GM13976 (cell line): ENCODE results near the gene PLEKHG5.
A peak's percentile ranks its signal among the peaks of the same experiment; 100 is the strongest.
"Not testable (repeated sequence)": the region's sequence is repeated elsewhere in the genome, so short reads cannot be mapped to it uniquely, and the experiment has no call there.

Source experiments
- DNase-seq: peaks from one replicate; pipeline ENCODE4 v3.0.0; 2012; ENCODE audit warnings: low spot score
- in situ Hi-C: fragments of 300-500 bp; cut with MboI; formaldehyde crosslinking; loops from one replicate; pipeline ENCODE4 v1.12.0; 2022; ENCODE audit warnings: low sequenced_read_pairs, mixed read lengths, inconsistent platforms; ENCODE audit not compliant: unreplicated experiment
- TF ChIP-seq, protein P1 (sequence below): IDR thresholded peaks from 2 replicates; pipeline ENCODE4 v1.5.1; 2012; ENCODE audit warnings: borderline replicate concordance, mild to moderate bottlenecking; ENCODE audit not compliant: insufficient read depth; ENCODE audit errors: extremely low read depth, missing control alignments, control extremely low read depth

PLEKHG5 gene

GRCh38 chr1:6444377-6444776 lies 47.1 kb downstream of the PLEKHG5 start:
- no peak for DNase-seq
- TF ChIP-seq, protein P1, sequence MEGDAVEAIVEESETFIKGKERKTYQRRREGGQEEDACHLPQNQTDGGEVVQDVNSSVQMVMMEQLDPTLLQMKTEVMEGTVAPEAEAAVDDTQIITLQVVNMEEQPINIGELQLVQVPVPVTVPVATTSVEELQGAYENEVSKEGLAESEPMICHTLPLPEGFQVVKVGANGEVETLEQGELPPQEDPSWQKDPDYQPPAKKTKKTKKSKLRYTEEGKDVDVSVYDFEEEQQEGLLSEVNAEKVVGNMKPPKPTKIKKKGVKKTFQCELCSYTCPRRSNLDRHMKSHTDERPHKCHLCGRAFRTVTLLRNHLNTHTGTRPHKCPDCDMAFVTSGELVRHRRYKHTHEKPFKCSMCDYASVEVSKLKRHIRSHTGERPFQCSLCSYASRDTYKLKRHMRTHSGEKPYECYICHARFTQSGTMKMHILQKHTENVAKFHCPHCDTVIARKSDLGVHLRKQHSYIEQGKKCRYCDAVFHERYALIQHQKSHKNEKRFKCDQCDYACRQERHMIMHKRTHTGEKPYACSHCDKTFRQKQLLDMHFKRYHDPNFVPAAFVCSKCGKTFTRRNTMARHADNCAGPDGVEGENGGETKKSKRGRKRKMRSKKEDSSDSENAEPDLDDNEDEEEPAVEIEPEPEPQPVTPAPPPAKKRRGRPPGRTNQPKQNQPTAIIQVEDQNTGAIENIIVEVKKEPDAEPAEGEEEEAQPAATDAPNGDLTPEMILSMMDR, result no peak
- in situ Hi-C loops, result no loop called here

DNA sequence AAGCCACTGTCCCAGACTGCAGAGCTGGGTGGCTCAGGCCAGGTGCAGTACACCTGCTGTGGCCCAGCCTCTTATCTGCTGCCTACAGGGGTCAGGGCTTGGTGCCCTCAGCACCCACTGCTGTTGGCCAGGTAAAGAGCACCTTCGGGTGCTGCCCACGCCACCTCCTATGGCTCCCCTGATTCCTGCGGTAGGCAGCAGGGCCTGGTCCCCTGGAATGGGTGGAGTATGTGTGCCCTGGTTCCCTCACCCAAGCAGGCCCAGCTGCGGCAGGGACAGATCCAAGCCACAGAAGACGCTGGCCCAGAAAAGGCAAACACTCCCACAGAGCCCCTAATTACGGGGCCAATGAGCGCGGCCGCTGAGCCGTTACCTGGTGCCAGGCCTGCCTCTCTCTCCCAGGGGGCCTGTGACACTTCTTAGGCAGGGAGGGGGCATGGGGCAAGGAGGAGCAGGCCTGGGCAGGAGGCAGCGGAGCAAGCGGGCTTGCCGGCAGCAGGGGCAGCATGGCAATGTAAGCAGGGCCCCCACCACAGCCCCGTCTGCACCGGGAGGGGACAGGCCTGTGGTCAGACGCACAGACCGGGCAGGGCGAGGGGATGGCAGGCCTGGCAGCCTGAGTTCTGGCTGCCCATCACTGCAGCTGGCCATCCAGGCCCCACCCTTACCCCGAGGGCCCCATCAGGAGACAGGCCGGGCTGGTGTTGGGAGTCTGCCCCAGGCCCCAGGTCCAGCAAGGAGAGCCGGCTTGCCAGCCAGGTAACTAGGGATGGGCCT lies 47.9 kb downstream of the PLEKHG5 start:
- TF ChIP-seq, protein P1, result no peak
- in situ Hi-C loops, result no loop called here
- no peak for DNase-seq

DNA sequence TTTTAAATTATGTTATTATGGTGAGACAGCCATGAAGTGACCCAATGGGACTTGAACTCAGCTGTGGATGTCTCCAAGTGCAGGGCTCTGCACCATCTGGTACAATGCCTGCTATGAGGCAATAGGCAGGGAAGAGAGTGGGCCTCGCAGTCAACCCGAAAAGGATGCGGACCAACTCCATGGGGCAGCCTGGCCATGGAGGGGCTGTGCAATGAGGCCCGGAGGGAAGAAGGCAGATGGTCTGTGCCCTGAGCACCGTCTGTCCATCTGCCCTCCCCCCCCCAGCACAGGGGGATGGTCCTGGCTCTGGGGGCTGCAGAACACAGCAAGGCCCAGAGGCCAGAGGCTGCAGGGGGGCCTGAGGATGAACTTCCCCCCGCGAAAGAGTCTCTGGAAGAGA lies 49.9 kb downstream of the PLEKHG5 start:
- in situ Hi-C loops, result no loop called here
- TF ChIP-seq, protein P1, result no peak

DNA sequence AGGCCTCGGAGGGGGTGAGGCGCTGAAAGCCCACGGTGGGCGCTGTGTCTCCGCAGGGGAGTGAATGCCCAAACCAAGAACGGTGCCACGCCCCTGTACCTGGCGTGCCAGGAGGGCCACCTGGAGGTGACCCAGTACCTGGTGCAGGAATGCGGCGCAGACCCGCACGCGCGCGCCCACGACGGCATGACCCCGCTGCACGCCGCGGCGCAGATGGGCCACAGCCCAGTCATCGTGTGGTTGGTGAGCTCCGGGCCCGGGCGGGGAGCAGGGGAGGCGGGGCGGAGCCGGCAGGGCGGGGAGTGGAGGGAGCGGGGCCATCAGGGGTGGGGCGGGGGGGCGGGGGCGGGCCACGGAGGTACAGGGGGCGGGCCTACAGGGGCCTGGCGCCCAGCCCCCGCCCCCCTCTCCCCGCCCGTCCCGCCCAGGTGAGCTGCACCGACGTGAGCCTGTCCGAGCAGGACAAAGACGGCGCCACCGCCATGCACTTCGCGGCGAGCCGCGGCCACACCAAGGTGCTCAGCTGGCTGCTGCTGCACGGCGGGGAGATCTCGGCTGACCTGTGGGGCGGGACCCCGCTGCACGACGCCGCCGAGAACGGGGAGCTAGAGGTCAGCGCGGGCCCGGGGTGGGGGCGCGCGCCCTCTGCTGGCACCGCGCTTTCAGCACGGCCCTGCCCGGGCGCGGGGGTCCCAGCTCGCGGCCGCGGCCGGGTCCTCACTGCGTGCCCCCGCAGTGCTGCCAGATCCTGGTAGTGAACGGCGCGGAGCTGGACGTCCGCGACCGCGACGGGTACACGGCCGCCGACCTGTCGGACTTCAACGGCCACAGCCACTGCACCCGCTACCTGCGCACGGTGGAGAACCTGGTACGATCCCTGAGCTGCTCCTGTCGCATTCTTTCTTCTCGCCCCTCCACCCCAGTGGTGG lies 51.0 kb downstream of the PLEKHG5 start:
- TF ChIP-seq, protein P1, result peak; percentile 29
- in situ Hi-C loops, result no loop called here
- peak; percentile 76 for DNase-seq

More for the DNA sequence above, 49.9 kb downstream of the PLEKHG5 start:
- no peak for DNase-seq

GRCh38 chr1:6438047-6438525 lies 53.4 kb downstream of the PLEKHG5 start:
- peak; percentile 92 for DNase-seq
- TF ChIP-seq, protein P1, result peak; percentile 93
- in situ Hi-C loops, result no loop called here

- in situ Hi-C loops, DNase-seq: not testable (repeated sequence)
These were observed 54.3 kb downstream of the PLEKHG5 start for GRCh38 chr1:6437012-6437700.

DNA sequence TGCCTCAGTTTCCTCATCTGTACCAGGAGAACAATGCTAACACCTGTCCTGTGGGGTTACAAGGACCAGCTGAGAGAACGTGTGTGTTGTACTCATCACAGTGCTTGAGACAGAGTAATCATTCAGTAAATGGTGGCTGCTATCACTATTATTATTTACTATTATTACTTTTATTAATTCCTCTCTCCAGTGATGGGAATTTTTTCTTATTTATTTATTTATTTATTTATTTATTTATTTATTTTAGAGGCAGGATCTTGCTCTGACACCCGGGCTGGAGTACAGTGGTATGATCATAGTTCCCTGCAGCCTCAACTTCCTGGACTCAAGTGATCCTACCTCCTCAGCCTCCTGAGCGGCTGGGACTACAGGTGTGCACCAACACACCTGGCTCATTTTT lies 55.2 kb downstream of the PLEKHG5 start:
- in situ Hi-C loops, DNase-seq: not testable (repeated sequence)
